ENCODE measurements around the gene AATF.

Gene AATF

GRCh38 chr17:37062021-37062420, 113.3 kb downstream of the AATF start:
- no peak overlapping the region for H3K4me3 ChIP-seq (ENCODE audit: low read depth, low read length)
- no peak for DNase-seq (ENCODE audit: low read depth)
- TF ChIP-seq CTCF (IDR thresholded peaks at IDR 0.05; ENCODE audit: low read depth, low read length, missing control alignments), result no peak

- no peak for DNase-seq (ENCODE audit: low read depth)
- no peak for TF ChIP-seq CTCF (IDR thresholded peaks at IDR 0.05; ENCODE audit: low read depth, low read length, missing control alignments)
Observed at GRCh38 chr17:37064206-37064605, 115.5 kb downstream of the AATF start.

GRCh38 chr17:37064956-37065355, 116.2 kb downstream of the AATF start:
- no peak overlapping the region for H3K4me3 ChIP-seq (ENCODE audit: low read depth, low read length)
- no peak for TF ChIP-seq CTCF (IDR thresholded peaks at IDR 0.05; ENCODE audit: low read depth, low read length, missing control alignments)
- no peak for DNase-seq (ENCODE audit: low read depth)

More at GRCh38 chr17:37064206-37064605, 115.5 kb downstream of the AATF start:
- H3K4me3 ChIP-seq (ENCODE audit: low read depth, low read length), result no peak overlapping the region

- no peak for DNase-seq (ENCODE audit: low read depth)
- TF ChIP-seq CTCF (IDR thresholded peaks at IDR 0.05; ENCODE audit: low read depth, low read length, missing control alignments), result no peak
- no peak overlapping the region for H3K4me3 ChIP-seq (ENCODE audit: low read depth, low read length)
Observed at GRCh38 chr17:37065486-37066321, 117.0 kb downstream of the AATF start.

- no peak overlapping the region for H3K4me3 ChIP-seq (ENCODE audit: low read depth, low read length)
- DNase-seq (ENCODE audit: low read depth), result no peak
- no peak for TF ChIP-seq CTCF (IDR thresholded peaks at IDR 0.05; ENCODE audit: low read depth, low read length, missing control alignments)
Observed at GRCh38 chr17:37066322-37067255, 117.8 kb downstream of the AATF start.

GRCh38 chr17:37067555-37068111, 118.9 kb downstream of the AATF start:
- H3K4me3 ChIP-seq (ENCODE audit: low read depth, low read length), result no peak overlapping the region
- no peak for TF ChIP-seq CTCF (IDR thresholded peaks at IDR 0.05; ENCODE audit: low read depth, low read length, missing control alignments)
- no peak for DNase-seq (ENCODE audit: low read depth)
